Suprapubic skin (tissue), 4 donors: ENCODE data around the gene PACS2. TPM values are rescaled to one million over a fixed set of nuclear protein-coding genes. Genes with fewer than 3 reads are reported as not detected.
A peak's percentile ranks its signal among the peaks of the same experiment; 100 is the strongest.

Experiments used
- DNase-seq, 2 donors: peaks; one replicate each; pipeline ENCODE4 v3.0.0-alpha.2; 2019; ENCODE audit warnings: low spot score in 2 of 2
- H3K27ac ChIP-seq: fragments of 200-600 bp; sonication (generic); one replicate; pipeline ENCODE4 v1.5.1; 2019
- H3K27me3 ChIP-seq: fragments of 200-600 bp; sonication (generic); one replicate; pipeline ENCODE4 v1.5.1; 2019
- H3K36me3 ChIP-seq: fragments of 200-600 bp; sonication (generic); one replicate; pipeline ENCODE4 v1.5.1; 2019
- H3K4me1 ChIP-seq: fragments of 200-600 bp; sonication (generic); one replicate; pipeline ENCODE4 v1.5.1; 2019
- H3K4me3 ChIP-seq: fragments of 200-600 bp; sonication (generic); one replicate; pipeline ENCODE4 v1.5.1; 2019; ENCODE audit warnings: mild to moderate bottlenecking
- H3K9me3 ChIP-seq: fragments of 200-600 bp; sonication (generic); one replicate; pipeline ENCODE4 v1.5.1; 2019
- EP300 ChIP-seq: sonication (generic); formaldehyde crosslinking; IDR thresholded peaks from one replicate; pipeline ENCODE4 v1.6.1; 2017; ENCODE audit warnings: antibody characterized with exemption
- POLR2A ChIP-seq, 2 donors: fragments of 450-650 bp; IDR thresholded peaks; one replicate each; pipeline ENCODE4 v1.6.1; 2017; ENCODE audit warnings: antibody characterized with exemption in 2 of 2, mild to moderate bottlenecking in 2 of 2, moderate library complexity in 2 of 2
- POLR2AphosphoS5 ChIP-seq, 3 donors: sonication (generic); formaldehyde crosslinking; IDR thresholded peaks; one replicate each; pipeline ENCODE4 v1.6.1; 2017; ENCODE audit warnings: antibody characterized with exemption in 3 of 3
- WGBS: methylation state at CpG from one replicate; pipeline ENCODE4 v1.1.5; 2018; 5-methylcytosine and 5-hydroxymethylcytosine counted together
- total RNA-seq, 4 donors: library from RNA; depleted of rRNA; stranded (reverse); fragments of >200 nt; gene quantifications; one replicate each; pipeline ENCODE4 v1.1.0, GENCODE V29; 2016
- TF ChIP-seq, protein P1 (sequence below), 2 donors: fragments of 200-600 bp in 1 of 2; fragments of 450-650 bp in 1 of 2; sonication (generic) in 1 of 2; IDR thresholded peaks; one replicate each; pipeline ENCODE4 v1.5.1; 2016 to 2019; ENCODE audit warnings: antibody characterized with exemption in 2 of 2, mild to moderate bottlenecking in 1 of 2, moderate library complexity in 1 of 2

The PACS2 gene
- total RNA-seq, 4 donors from 2014 or later = 41.9 to 100 (median 66.6) TPM

DNA sequence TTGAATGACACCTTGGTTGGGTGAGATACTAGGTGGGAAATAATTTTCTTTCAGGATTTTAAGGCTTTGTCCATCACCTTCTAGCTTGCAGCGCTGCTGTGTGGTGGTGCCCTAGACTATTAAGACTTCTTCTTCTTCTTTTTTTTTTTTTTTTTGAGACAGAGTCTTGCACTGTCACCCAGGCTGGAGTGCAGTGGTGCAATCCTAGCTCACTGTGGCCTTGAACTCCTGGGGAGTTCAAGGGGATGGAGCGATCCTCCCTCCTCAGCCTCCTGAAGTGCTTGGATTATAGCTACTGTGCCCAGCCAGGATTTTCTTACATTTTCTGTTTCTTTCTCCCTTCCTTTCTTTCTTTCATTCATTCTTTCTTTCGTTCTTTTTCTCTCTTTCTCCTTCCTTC is 94.8 kb downstream of the PACS2 start:
- Histone ChIP-seq H3K4me1 (peaks cover 12% of the 10 kb centered on the region), H3K9me3 (no peaks in the 10 kb centered on the region), H3K4me3 (no peak overlapping the region), H3K36me3 (no peaks in the 10 kb centered on the region), H3K27me3 (peaks cover 15% of the 10 kb centered on the region), H3K27ac (no peak overlapping the region)
- WGBS = 82% methylated on average over 3 of the region's 3 CpGs
- no peak for DNase-seq
- TF ChIP-seq POLR2AphosphoS5 (IDR thresholded peaks at IDR 0.05) (no peak), EP300 (no peak), POLR2A (IDR thresholded peaks at IDR 0.05) (no peak)
- TF ChIP-seq, protein P1, sequence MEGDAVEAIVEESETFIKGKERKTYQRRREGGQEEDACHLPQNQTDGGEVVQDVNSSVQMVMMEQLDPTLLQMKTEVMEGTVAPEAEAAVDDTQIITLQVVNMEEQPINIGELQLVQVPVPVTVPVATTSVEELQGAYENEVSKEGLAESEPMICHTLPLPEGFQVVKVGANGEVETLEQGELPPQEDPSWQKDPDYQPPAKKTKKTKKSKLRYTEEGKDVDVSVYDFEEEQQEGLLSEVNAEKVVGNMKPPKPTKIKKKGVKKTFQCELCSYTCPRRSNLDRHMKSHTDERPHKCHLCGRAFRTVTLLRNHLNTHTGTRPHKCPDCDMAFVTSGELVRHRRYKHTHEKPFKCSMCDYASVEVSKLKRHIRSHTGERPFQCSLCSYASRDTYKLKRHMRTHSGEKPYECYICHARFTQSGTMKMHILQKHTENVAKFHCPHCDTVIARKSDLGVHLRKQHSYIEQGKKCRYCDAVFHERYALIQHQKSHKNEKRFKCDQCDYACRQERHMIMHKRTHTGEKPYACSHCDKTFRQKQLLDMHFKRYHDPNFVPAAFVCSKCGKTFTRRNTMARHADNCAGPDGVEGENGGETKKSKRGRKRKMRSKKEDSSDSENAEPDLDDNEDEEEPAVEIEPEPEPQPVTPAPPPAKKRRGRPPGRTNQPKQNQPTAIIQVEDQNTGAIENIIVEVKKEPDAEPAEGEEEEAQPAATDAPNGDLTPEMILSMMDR (IDR thresholded peaks at IDR 0.05) = no peak

- H3K4me1 ChIP-seq = peaks cover 22% of the 10 kb centered on the region
- H3K4me3 ChIP-seq = peak overlapping the region; percentile 44
- DNase-seq = no peak
- no peak overlapping the region for H3K27ac ChIP-seq
- WGBS = 59% methylated on average over 2 of the region's 5 CpGs
- H3K27me3 ChIP-seq = peaks cover 15% of the 10 kb centered on the region
- TF ChIP-seq, protein P1 (IDR thresholded peaks at IDR 0.05) = no peak
- TF ChIP-seq POLR2A (IDR thresholded peaks at IDR 0.05) (no peak), POLR2AphosphoS5 (IDR thresholded peaks at IDR 0.05) (no peak), EP300 (no peak)
- no peaks in the 10 kb centered on the region for H3K9me3 ChIP-seq
- H3K36me3 ChIP-seq = no peaks in the 10 kb centered on the region
These were observed 96.1 kb downstream of the PACS2 start for GRCh38 chr14:105410642-105411016.

DNA sequence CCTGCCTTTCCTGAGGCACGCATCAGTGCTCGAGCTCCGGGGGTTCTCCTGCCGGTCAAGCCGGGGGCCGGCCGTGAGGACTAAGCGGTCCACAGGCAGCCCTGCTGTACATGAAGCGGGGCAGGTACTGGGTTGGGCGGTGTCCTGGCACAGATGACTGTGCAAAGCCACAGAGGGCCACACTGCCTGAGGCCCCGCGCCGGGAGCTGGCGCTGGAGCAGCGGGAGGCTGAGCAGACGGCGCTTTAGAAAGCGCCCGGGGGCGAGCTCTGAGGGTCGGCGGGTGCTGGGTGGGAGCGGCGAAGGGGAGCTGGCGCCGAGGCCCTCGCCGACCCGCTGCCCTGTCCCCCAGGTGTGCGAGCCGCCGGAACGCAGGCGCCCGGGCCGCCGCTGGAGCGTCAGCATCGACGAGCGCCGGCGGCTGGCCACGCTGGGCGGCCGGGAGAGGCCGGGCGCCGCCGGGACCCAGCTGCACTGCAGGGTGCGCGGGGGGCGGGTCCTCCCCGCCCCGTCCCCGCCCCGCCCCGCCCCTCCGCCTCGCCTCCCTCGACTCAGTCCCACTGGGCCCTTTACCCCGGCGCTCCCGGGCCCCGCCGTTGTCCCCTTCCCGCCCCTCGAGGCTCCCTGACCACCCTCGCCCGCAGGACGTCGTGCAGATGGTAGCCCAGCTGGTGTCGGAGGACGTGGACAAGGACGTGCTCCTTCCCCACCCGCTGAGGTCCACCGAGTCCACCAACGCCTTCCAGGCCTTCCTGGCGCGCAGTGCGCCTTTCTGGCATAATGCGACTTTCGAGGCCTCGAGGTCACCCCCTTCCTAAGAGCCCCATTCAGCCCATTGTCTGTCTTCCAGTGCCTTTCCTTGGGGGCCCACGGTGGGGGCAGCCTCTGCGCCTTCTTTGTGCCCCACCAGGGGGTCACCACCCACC is 96.7 kb downstream of the PACS2 start:
- peaks cover 15% of the 10 kb centered on the region for H3K27me3 ChIP-seq
- WGBS = 32% methylated on average over 20 of the region's 86 CpGs

DNA sequence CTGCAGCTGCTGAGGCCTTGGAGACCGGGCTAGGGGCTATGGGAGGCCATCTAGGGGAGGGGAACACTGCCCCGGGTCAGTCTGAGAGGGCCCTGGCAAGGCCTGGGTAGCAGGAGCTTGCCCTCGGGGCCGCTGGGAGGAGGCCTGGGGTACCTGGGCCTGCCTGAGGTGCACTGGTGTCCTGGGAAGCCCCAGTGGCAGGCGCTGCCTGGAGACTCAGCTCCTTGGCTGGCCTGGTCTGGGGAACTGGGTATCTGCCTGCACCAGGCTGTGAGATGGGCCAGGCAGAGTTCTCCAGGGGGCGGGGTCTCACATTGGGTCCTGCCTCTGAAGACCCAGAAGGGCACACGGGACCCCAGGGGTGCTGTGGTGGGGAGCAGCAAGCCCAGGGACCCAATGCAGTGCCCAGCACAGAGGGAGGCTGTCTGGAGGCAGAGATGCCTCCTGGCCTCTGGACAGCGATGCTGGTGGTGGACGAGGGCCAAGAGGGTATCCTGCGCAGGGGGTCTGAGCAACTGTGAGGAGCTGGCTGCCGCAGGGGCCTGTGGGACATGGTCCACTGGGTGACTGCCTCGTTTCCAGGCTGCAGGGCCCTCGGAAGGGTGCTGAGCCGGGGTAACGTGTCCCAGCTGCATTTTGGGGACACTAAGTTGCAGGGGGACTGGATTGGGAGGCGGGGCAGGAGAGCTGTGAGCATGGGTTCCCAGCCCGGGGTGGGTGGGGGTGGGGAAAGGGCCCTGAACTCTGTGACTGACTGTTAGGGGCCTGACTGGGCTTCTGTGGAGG is 97.6 kb downstream of the PACS2 start:
- H3K9me3 ChIP-seq = no peaks in the 10 kb centered on the region
- peaks cover 15% of the 10 kb centered on the region for H3K27me3 ChIP-seq
- H3K27ac ChIP-seq = no peak overlapping the region
- H3K4me1 ChIP-seq = peaks cover 22% of the 10 kb centered on the region
- peak in 1 of 2 donors; percentile 59 for DNase-seq
- H3K4me3 ChIP-seq = peak overlapping the region; percentile 44
- TF ChIP-seq EP300 (no peak), POLR2A (IDR thresholded peaks at IDR 0.05) (no peak), POLR2AphosphoS5 (IDR thresholded peaks at IDR 0.05) (no peak)
- TF ChIP-seq, protein P1 (IDR thresholded peaks at IDR 0.05) = no peak
- no peaks in the 10 kb centered on the region for H3K36me3 ChIP-seq
- WGBS = 83% methylated on average over 13 of the region's 17 CpGs

More for the DNA sequence above, 96.7 kb downstream of the PACS2 start:
- TF ChIP-seq, protein P1 (IDR thresholded peaks at IDR 0.05) = no peak
- TF ChIP-seq POLR2A (IDR thresholded peaks at IDR 0.05) = no peak
- TF ChIP-seq POLR2AphosphoS5 (IDR thresholded peaks at IDR 0.05) = no peak
- no peak for TF ChIP-seq EP300
- Histone ChIP-seq H3K4me3 (peak overlapping the region; percentile 44), H3K36me3 (no peaks in the 10 kb centered on the region), H3K4me1 (peaks cover 22% of the 10 kb centered on the region), H3K9me3 (no peaks in the 10 kb centered on the region), H3K27ac (no peak overlapping the region)
- DNase-seq = peak in 1 of 2 donors; percentile 71
